ENCODE results near the gene PAX3. TPM values are rescaled to one million over a fixed set of nuclear protein-coding genes. Genes with fewer than 3 reads are reported as not detected.

Gene PAX3
- total RNA-seq, 1 experiment from 2014 or later: not detected

GRCh38 chr2:222310747-222311318, 12.0 kb upstream of the PAX3 start:
- H3K79me2 ChIP-seq (ENCODE audit: low read depth): no peaks in the 10 kb centered on the region
- no peaks in the 10 kb centered on the region for H3K36me3 ChIP-seq (ENCODE audit: low read depth)
- H3K4me1 ChIP-seq (replicated peaks; ENCODE audit: insufficient read depth): no peaks in the 10 kb centered on the region
- TF ChIP-seq EZH2 (IDR thresholded peaks at IDR 0.05; ENCODE audit: low read depth) (no peak), CTCF (conservative IDR thresholded peaks at IDR 0.05) (no peak)
- H3K4me3 ChIP-seq: no peak overlapping the region
- H3K27ac ChIP-seq: no peak overlapping the region
- H3K9me2 ChIP-seq (ENCODE audit: insufficient read depth): no peaks in the 10 kb centered on the region
- intact Hi-C loops (cut with micrococcal nuclease; ENCODE audit: unreplicated experiment): loop anchor here (2.0 kb wide), 1 partner anchor 28 kb away; no protein-coding TSS in a partner anchor
- H2AFZ ChIP-seq: no peak overlapping the region
- no TSS peak for BruUV-seq (replicated peaks)
- no peaks in the 10 kb centered on the region for H3F3A ChIP-seq (ENCODE audit: insufficient read depth, low read depth)
- peaks cover 35% of the 10 kb centered on the region for H3K27me3 ChIP-seq (ENCODE audit: insufficient read depth, low read depth)
- no peak for DNase-seq
- ChIA-PET POLR2A (ENCODE audit: unreplicated experiment) (interaction anchor here (0.6 kb wide), 1 partner anchor 846 kb away, joined by 3 read pairs; no protein-coding TSS in a partner anchor), CTCF (no interaction called here)
- H3K9me3 ChIP-seq (ENCODE audit: insufficient read depth, low read depth): no peaks in the 10 kb centered on the region
- no peaks in the 10 kb centered on the region for H4K20me1 ChIP-seq (ENCODE audit: insufficient read depth)
- no peak overlapping the region for H3K4me2 ChIP-seq

- POLR2A ChIA-PET (ENCODE audit: unreplicated experiment): no interaction called here
- intact Hi-C loops (cut with micrococcal nuclease; ENCODE audit: unreplicated experiment): loop anchor here (2.0 kb wide), 1 partner anchor 27 kb away; no protein-coding TSS in a partner anchor
Measured at GRCh38 chr2:222309766-222310165, 11.0 kb upstream of the PAX3 start.

GRCh38 chr2:222309361-222309760, 10.6 kb upstream of the PAX3 start:
- H3K4me3 ChIP-seq: no peak overlapping the region
- no peaks in the 10 kb centered on the region for H3K4me1 ChIP-seq (replicated peaks; ENCODE audit: insufficient read depth)
- H2AFZ ChIP-seq: no peak overlapping the region
- H3K9me2 ChIP-seq (ENCODE audit: insufficient read depth): no peaks in the 10 kb centered on the region
- peaks cover 49% of the 10 kb centered on the region for H3K27me3 ChIP-seq (ENCODE audit: insufficient read depth, low read depth)
- no peaks in the 10 kb centered on the region for H3K9me3 ChIP-seq (ENCODE audit: insufficient read depth, low read depth)
- ChIA-PET CTCF (no interaction called here), POLR2A (ENCODE audit: unreplicated experiment) (no interaction called here)
- DNase-seq: no peak
- no peaks in the 10 kb centered on the region for H3K36me3 ChIP-seq (ENCODE audit: low read depth)
- no peak for TF ChIP-seq CTCF (conservative IDR thresholded peaks at IDR 0.05)
- no peak for TF ChIP-seq EZH2 (IDR thresholded peaks at IDR 0.05; ENCODE audit: low read depth)
- H3F3A ChIP-seq (ENCODE audit: insufficient read depth, low read depth): no peaks in the 10 kb centered on the region
- no peaks in the 10 kb centered on the region for H4K20me1 ChIP-seq (ENCODE audit: insufficient read depth)
- intact Hi-C loops (cut with micrococcal nuclease; ENCODE audit: unreplicated experiment): no loop called here
- H3K79me2 ChIP-seq (ENCODE audit: low read depth): no peaks in the 10 kb centered on the region
- no peak overlapping the region for H3K27ac ChIP-seq
- no peak overlapping the region for H3K4me2 ChIP-seq
- BruUV-seq (replicated peaks): no TSS peak

More at GRCh38 chr2:222309766-222310165, 11.0 kb upstream of the PAX3 start:
- no peak overlapping the region for H3K27ac ChIP-seq
- H3K36me3 ChIP-seq (ENCODE audit: low read depth): no peaks in the 10 kb centered on the region
- H3K9me2 ChIP-seq (ENCODE audit: insufficient read depth): no peaks in the 10 kb centered on the region
- H3K4me1 ChIP-seq (replicated peaks; ENCODE audit: insufficient read depth): no peaks in the 10 kb centered on the region
- BruUV-seq (replicated peaks): no TSS peak
- no peak for DNase-seq
- H3K4me2 ChIP-seq: no peak overlapping the region
- CTCF ChIA-PET: no interaction called here
- no peaks in the 10 kb centered on the region for H3K9me3 ChIP-seq (ENCODE audit: insufficient read depth, low read depth)
- no peaks in the 10 kb centered on the region for H3F3A ChIP-seq (ENCODE audit: insufficient read depth, low read depth)
- TF ChIP-seq EZH2 (IDR thresholded peaks at IDR 0.05; ENCODE audit: low read depth) (no peak), CTCF (conservative IDR thresholded peaks at IDR 0.05) (no peak)
- H3K79me2 ChIP-seq (ENCODE audit: low read depth): no peaks in the 10 kb centered on the region
- H4K20me1 ChIP-seq (ENCODE audit: insufficient read depth): no peaks in the 10 kb centered on the region
- peaks cover 44% of the 10 kb centered on the region for H3K27me3 ChIP-seq (ENCODE audit: insufficient read depth, low read depth)
- no peak overlapping the region for H2AFZ ChIP-seq
- no peak overlapping the region for H3K4me3 ChIP-seq
